NB4 (cell line): Measurements from ENCODE around the gene KCNT2.

ENCODE experiments used
- DNase-seq: peaks from one replicate; pipeline ENCODE4 v3.0.0; 2010; ENCODE audit warnings: low read depth
- H3K4me3 ChIP-seq: one replicate; pipeline ENCODE4 v1.5.1; 2011; ENCODE audit warnings: mild to moderate bottlenecking, low read depth, low read length, moderate library complexity
- MYC ChIP-seq: IDR thresholded peaks from 2 replicates; pipeline ENCODE4 v1.6.1; 2011; ENCODE audit warnings: low read depth, low read length
- POLR2A ChIP-seq: IDR thresholded peaks from 2 replicates; pipeline ENCODE4 v1.6.1; 2011; ENCODE audit warnings: mild to moderate bottlenecking; ENCODE audit not compliant: insufficient read length; ENCODE audit errors: extremely low read depth
- TF ChIP-seq, protein P1 (sequence below): IDR thresholded peaks from 2 replicates; pipeline ENCODE4 v1.6.1; 2011; ENCODE audit warnings: low read depth, low read length
- TF ChIP-seq, protein P2 (sequence below): IDR thresholded peaks from one replicate; pipeline ENCODE4 v1.5.1; 2012; ENCODE audit warnings: low read depth, low read length

Gene KCNT2

DNA sequence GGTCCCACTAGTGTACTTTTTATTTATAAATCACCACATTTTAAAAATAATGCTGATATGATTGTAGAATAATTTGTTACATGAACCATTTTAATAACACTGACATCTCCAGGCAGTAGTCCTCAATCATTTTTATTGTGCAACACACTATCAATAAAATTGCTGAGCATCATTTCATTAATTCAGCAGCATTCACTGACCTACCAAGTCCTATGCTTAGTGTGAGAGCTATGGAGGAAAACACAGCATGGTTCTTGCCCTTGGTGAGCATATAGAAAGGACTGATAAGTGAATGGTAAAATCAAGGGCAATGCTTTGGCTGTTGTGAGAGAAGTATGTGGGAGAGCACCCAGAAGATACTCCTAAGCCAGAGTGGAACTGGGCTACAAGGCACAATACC, 119.7 kb downstream of the KCNT2 start:
- no peak overlapping the region for H3K4me3 ChIP-seq
- no peak for DNase-seq
- TF ChIP-seq MYC (no peak), POLR2A (no peak)
- TF ChIP-seq, protein P1, sequence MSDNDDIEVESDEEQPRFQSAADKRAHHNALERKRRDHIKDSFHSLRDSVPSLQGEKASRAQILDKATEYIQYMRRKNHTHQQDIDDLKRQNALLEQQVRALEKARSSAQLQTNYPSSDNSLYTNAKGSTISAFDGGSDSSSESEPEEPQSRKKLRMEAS = no peak
- TF ChIP-seq, protein P2, sequence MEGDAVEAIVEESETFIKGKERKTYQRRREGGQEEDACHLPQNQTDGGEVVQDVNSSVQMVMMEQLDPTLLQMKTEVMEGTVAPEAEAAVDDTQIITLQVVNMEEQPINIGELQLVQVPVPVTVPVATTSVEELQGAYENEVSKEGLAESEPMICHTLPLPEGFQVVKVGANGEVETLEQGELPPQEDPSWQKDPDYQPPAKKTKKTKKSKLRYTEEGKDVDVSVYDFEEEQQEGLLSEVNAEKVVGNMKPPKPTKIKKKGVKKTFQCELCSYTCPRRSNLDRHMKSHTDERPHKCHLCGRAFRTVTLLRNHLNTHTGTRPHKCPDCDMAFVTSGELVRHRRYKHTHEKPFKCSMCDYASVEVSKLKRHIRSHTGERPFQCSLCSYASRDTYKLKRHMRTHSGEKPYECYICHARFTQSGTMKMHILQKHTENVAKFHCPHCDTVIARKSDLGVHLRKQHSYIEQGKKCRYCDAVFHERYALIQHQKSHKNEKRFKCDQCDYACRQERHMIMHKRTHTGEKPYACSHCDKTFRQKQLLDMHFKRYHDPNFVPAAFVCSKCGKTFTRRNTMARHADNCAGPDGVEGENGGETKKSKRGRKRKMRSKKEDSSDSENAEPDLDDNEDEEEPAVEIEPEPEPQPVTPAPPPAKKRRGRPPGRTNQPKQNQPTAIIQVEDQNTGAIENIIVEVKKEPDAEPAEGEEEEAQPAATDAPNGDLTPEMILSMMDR = no peak

DNA sequence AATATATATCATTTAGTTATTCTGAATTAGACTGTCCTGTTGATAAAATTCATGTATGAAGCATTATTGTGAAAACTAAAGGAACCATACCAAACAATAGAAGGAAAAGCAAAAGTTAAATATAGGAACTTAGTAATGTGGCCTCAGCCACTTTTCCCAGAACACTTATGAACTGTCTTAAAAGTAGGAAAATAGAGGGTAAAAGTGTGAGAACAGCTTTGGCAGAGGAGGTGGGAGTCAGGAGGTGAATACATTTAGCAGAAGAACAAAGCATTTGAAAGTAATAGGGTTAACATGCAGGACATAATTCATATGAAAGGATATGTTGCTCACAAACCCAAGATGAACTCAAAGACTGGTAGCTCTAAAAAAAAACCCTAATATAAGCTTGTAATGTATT, 121.9 kb downstream of the KCNT2 start:
- H3K4me3 ChIP-seq = no peak overlapping the region
- DNase-seq = no peak
- TF ChIP-seq POLR2A (no peak), MYC (no peak)
- TF ChIP-seq, protein P2 = no peak
- TF ChIP-seq, protein P1 = no peak

DNA sequence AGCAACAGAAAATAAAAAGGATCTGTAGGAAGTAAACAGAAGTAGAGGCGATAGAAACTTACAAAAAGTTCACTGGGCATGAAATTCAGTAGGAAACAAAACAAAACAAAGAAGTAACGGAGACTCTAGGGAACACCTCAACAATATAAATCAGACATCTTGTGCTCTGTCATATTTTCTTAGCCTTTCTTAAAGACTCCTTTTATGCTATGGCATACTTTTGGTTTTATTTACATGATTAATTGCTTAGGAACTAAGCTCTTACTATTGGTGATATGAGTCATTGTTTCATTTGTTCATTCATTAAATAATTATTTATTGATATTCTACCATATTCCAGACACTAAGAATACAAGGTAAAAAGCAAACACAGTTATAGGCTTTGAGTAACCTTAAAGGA, 126.6 kb downstream of the KCNT2 start:
- no peak for DNase-seq
- TF ChIP-seq MYC (no peak), POLR2A (no peak)
- TF ChIP-seq, protein P1 = no peak
- TF ChIP-seq, protein P2 = no peak
- H3K4me3 ChIP-seq = no peak overlapping the region

DNA sequence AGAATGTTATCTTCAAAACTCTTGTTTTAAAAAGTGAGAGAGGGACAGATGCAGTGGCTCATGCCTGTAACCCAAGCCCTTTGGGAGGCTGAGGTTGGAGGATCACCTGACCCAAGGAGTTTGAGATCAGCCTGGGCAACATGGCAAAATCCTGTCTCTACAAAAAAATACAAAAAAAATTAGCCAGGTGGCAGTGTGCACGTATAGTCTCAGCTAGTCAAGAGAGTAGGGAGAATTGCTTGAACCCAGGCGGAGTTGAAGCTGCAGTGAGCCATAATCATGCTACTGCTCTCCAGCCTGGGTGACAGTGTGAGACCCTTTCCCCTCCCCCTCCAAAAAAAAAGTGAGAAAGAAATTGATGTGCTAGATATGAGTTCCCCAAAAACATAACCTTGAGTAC, 131.0 kb downstream of the KCNT2 start:
- DNase-seq = no peak
- no peak overlapping the region for H3K4me3 ChIP-seq
- TF ChIP-seq, protein P2 = no peak
- TF ChIP-seq, protein P1 = no peak
- TF ChIP-seq POLR2A = no peak
- TF ChIP-seq MYC = no peak

DNA sequence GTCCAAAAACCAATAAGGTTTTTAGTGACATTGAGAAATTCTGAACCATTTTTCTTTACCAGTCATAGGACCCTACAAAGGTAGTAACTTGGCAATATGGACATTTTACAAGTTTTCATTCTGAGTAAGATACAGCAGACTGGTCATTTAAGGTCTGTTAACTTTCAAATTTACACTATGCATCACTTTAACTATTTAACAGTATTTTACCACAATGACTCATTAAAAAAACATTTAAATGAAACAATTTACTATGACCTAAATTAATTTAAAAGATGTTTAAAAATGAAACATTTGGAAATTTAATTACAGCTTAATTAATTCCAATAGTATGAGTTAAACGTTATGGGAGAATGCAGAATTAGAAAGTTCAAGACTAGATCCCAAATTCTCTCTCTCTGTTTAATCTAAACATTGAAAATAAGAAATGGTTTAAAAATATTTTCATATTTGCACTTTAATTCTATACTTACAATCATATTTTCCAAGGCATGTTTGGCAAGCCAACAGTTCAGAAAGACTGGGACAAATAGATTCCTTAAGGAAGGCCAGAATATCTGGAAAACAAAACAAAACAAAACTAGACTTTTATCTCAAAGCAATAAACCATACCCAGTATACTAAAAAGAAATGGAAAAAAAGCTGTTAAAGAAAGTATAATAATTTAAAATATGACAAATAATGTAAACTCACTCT, 140.9 kb downstream of the KCNT2 start:
- no peak overlapping the region for H3K4me3 ChIP-seq
- no peak for DNase-seq
- TF ChIP-seq, protein P2 = no peak
- TF ChIP-seq, protein P1 = no peak

DNA sequence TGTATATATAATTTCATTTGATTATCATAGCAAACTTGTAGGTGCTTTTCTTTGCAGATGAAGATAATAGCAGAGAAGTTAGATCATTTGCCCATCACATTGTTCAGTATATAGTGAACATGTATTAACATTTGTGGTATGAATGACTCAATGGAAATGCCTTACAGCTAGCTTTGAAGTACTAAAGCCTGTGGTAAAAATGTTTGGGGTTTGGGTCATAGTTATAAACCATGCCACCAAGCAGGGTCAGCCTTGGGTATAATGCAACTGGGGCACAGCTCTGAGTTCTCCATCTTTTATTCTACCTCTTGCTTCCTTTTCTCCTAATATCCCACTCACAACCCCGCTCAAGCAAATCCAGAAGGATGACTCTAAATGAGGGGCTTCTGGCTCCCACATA, 141.6 kb downstream of the KCNT2 start:
- no peak for DNase-seq
- TF ChIP-seq MYC (no peak), POLR2A (no peak)
- TF ChIP-seq, protein P2 = no peak
- TF ChIP-seq, protein P1 = no peak
- no peak overlapping the region for H3K4me3 ChIP-seq
